PFSK-1 (cell line): ENCODE data around the gene CTNNA3.

Source experiments
- FOXP2 ChIP-seq: optimal IDR thresholded peaks from 2 replicates; pipeline ENCODE3; 2011; ENCODE audit warnings: borderline replicate concordance, control low read depth, inconsistent platforms; ENCODE audit not compliant: insufficient read depth; ENCODE audit errors: extremely low read length, extremely low read depth
- TAF1 ChIP-seq: IDR thresholded peaks from 2 replicates; pipeline ENCODE4 v1.6.1; 2012; ENCODE audit warnings: low read length, control low read depth, borderline replicate concordance; ENCODE audit not compliant: insufficient read depth

GRCh38 chr10:67296926-67297325 lies 399.1 kb downstream of the CTNNA3 start:
- no peak for TF ChIP-seq FOXP2
- TF ChIP-seq TAF1, result no peak
